ENCODE results near the gene RAB22A.

GRCh38 chr20:58309591-58310290, at the start of gene RAB22A:
- TF ChIP-seq, protein P1, sequence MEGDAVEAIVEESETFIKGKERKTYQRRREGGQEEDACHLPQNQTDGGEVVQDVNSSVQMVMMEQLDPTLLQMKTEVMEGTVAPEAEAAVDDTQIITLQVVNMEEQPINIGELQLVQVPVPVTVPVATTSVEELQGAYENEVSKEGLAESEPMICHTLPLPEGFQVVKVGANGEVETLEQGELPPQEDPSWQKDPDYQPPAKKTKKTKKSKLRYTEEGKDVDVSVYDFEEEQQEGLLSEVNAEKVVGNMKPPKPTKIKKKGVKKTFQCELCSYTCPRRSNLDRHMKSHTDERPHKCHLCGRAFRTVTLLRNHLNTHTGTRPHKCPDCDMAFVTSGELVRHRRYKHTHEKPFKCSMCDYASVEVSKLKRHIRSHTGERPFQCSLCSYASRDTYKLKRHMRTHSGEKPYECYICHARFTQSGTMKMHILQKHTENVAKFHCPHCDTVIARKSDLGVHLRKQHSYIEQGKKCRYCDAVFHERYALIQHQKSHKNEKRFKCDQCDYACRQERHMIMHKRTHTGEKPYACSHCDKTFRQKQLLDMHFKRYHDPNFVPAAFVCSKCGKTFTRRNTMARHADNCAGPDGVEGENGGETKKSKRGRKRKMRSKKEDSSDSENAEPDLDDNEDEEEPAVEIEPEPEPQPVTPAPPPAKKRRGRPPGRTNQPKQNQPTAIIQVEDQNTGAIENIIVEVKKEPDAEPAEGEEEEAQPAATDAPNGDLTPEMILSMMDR (IDR thresholded peaks at IDR 0.05; ENCODE audit: borderline replicate concordance, extremely low read depth, low read length, poor library complexity, severe bottlenecking): no peak
- TF ChIP-seq EZH2 (IDR thresholded peaks at IDR 0.05; ENCODE audit: borderline replicate concordance, low read depth, low read length, severe bottlenecking): no peak

Measured in DND-41 (cell line).